ENCODE results near the gene SCGB1A1.

Gene SCGB1A1

GRCh38 chr11:62464655-62465054 lies 45.8 kb downstream of the SCGB1A1 start:
- DNase-seq (ENCODE audit: insufficient read length, low spot score) (no peak), FAIRE-seq (no peak)
- no peak for TF ChIP-seq CTCF (IDR thresholded peaks at IDR 0.05; ENCODE audit: insufficient read depth, missing control alignments)

DNA sequence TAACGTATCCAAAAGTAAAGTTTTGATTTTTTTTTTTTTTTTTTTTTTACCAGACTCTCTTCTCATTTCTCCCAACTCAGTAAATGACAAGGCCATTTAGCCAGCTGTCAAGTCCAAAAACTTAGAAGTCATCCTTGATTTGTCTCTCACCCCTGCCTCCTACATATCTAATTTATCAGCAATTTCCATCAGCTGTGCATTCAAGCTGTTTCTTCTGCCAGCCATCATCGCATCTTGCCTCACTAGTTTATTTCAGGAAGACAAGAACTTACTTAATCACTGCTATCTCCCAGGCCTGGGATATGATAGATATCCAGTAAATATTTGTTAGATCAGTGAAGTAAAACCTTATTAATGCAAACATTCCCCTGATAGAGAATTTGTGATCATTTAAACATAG lies 47.6 kb downstream of the SCGB1A1 start:
- DNase-seq (ENCODE audit: insufficient read length, low spot score) (no peak), FAIRE-seq (no peak)
- TF ChIP-seq CTCF (IDR thresholded peaks at IDR 0.05; ENCODE audit: insufficient read depth, missing control alignments), result no peak

DNA sequence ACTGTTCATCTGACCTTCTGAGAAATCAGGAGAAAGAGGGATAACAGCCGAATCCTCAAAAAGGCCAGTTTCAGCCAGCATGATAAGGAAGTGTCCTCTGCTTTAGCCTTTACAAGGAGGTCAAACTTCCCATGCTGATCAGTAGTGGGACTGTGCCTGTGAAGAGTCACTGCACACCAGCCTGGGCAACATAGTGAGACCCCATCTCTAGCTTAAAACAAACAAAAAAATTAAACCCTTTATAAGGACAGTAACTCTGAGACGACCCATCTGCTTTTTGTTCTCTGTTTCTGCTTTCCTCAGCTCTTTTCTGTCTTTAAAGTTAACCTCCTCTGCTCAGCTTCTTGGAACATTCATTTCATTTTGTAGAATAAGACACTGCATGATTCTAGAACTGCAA lies 49.7 kb downstream of the SCGB1A1 start:
- TF ChIP-seq CTCF (IDR thresholded peaks at IDR 0.05; ENCODE audit: insufficient read depth, missing control alignments), result no peak
- FAIRE-seq (no peak), DNase-seq (ENCODE audit: insufficient read length, low spot score) (no peak)

- no peak for TF ChIP-seq CTCF (IDR thresholded peaks at IDR 0.05; ENCODE audit: insufficient read depth, missing control alignments)
- DNase-seq (ENCODE audit: insufficient read length, low spot score) (no peak), FAIRE-seq (no peak)
These were observed 52.8 kb downstream of the SCGB1A1 start for GRCh38 chr11:62471603-62472002.

DNA sequence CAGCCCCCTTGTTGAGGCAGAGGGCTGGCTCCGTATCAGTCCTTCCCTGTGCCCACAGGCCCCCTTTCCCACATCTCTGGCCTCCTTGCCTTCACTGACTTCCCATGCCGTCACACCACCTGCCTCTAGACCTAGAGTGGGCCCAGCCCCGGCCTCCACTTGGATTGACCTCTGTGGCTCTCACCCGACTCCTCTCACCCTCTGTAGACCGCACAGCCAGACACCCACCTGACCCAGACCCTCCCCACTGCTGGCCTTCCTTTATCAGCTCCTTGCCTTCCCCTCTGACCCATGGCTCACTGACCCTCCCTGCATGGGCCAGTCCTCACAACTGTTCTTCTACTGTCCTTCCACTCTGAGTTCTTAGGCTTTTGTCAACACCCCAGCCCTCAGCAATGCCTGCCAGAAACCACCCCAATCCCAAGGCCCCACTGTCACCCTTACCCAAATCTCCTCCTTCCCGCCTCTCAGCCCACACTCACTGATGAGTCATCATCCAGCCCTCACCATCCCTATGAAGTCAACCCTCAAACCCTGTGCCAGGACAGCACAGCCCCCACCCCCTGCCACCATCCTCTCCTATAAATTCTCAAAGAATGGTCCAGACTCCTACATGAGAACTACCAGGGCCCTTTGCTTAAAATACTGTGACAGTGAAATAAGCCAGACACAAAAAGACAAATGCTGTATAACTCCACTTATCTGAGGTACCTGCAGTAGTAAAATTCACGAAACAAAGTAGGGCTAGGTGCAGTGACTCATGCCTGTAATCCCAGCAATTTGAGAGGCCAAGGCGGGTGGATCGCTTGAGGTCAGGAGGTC lies 53.4 kb downstream of the SCGB1A1 start:
- TF ChIP-seq CTCF (IDR thresholded peaks at IDR 0.05; ENCODE audit: insufficient read depth, missing control alignments), result no peak
- FAIRE-seq (no peak), DNase-seq (ENCODE audit: insufficient read length, low spot score) (no peak)
